Stimulated activated CD8-positive, alpha-beta memory T cell treated with anti-CD3 and anti-CD28 coated beads, Interleukin-15, amount 100 ng/mL, for 1 hour (primary cell): Measurements from ENCODE around the gene TMEM237.
"Not testable (repeated sequence)": the region's sequence is repeated elsewhere in the genome, so short reads cannot be mapped to it uniquely, and the experiment has no call there.

Experiments used
- DNase-seq: peaks from one replicate; pipeline ENCODE4 v3.0.0-alpha.2; 2020; ENCODE audit warnings: low read depth

The TMEM237 gene, protein sequence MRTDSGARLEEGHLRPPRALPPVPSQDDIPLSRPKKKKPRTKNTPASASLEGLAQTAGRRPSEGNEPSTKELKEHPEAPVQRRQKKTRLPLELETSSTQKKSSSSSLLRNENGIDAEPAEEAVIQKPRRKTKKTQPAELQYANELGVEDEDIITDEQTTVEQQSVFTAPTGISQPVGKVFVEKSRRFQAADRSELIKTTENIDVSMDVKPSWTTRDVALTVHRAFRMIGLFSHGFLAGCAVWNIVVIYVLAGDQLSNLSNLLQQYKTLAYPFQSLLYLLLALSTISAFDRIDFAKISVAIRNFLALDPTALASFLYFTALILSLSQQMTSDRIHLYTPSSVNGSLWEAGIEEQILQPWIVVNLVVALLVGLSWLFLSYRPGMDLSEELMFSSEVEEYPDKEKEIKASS

DNA sequence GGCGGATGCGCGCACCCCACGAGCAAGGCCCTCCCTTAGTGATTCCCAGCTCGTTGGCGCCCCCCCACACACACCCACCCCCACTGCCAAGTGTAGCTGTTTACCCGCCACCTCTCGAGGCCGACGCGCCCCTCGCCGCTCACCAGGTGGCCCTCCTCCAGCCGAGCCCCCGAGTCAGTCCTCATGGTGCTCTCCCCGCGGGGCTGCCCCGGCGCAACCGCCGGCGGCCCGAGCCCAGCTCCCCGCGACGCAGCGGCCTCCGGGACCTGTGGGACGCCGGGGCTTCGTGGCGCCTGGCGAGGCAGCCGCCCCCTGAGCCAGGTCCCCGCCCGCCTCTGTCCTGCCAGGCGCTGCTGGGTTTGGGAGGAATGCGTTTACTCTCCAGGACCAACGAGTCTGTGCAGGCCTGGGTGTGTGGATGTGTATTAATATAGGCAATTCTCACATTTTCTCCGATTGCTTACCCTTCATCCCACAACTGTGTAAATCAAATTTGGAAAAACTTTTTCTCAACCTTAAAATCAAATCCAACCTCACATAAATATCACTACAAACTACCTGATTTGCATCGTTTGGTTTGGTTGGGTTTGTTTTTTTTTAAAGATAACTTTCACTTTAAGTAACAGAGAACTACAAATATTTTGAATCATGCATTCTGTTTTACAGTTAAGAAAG, at the start of gene TMEM237:
TMEM237 (minus strand) TSS at position 288 of the 675 bp plus-strand sequence; CDS start at position 185, 103 bp downstream.
- peak; percentile 16 for DNase-seq

DNA sequence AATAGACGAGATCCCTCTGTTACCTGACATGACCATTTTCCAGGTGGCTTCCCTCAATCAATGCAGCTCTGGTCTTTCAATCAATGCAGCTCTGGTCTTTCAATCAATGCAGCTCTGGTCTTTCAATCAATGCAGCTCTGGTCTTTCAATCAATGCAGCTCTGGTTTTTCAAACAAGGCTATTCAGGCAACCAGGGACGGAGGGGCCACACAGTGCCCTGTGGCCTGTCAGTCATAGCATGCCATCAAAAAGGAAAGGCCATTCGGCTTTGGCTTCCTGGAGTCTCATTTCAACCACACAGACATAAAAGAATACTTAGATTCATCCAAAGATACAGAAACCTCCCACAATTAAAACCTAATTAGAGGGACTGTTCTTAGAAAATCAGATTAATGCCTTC, 41.9 kb upstream of the TMEM237 start:
- no peak for DNase-seq

DNA sequence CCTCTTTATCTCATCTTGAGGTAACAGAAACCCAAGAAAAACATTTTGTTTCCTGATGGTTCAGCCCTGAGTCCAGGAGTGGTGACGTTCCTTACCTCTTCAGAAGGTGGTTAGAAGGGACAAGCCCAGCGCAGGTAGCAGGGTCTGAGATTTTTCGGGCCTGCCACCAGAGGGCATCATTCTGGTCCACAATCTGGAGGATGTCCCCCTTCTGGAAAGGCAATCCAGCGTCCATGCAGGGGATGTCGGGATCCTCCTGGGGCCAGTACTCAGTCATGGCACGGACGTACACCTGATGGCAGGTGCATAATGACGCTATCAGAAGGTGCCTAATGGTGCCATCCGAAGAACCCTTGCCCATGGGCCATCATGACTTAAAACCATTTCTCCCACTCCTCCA, 37.4 kb upstream of the TMEM237 start:
- no peak for DNase-seq

DNA sequence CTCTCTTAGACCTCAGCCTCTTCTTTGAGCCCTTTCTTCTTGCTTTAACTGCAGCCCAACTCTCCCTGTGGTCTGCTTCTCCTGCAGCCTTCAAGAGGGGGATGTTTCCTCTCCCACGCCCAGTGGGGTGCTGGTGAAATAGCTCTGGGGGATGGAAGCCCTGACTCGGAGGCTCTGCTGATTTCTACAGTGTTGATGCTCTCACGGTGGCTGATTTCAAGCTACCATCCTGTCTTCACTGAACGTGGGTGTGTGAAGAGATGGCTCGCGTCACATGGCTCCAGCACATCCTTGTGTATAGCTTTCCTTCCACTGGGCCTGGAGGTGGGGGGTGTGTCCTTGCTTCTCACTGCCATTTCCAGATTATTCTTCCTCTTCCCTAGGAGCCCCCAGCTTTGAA, 35.1 kb upstream of the TMEM237 start:
- DNase-seq = no peak

GRCh38 chr2:201675454-201675853, 32.2 kb upstream of the TMEM237 start:
- DNase-seq = no peak

DNA sequence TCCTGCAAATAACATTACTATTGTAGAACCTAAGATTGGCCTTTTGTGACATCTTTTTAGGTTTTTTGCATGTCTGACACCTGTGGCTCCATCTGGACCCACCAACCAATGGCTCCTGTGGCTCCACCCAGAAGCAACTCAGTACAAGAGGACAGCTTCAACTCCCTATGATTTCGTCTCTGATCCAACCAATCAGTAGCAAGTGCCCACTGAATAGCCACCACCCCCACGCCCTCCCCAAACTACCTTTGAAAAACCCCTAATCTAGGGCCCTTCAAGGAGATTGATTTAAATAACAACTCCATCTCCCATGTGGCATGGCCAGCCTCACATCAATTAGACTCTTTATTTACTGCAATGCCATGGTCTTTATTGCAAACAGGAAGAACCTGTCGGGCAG, 31.5 kb upstream of the TMEM237 start:
- no peak for DNase-seq

DNA sequence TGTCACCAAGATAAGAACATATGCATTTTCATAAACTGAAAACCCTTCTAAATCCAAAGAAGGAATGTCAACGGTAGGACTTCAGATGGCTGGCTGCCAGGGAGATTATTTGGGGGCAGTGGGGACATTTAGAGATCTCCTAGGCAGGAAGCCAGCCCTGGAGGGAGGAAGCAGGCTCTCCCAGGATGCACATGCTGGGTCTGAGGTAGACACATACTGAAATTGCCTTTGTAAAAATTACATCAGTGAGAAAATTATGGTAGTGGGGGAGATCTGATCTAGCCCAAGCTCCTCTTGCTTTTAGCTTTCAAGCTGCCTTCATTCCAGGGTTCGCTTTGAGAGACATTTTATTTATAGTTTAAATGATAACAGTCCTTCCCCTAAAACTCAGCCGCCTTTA, 31.0 kb upstream of the TMEM237 start:
- DNase-seq = no peak

DNA sequence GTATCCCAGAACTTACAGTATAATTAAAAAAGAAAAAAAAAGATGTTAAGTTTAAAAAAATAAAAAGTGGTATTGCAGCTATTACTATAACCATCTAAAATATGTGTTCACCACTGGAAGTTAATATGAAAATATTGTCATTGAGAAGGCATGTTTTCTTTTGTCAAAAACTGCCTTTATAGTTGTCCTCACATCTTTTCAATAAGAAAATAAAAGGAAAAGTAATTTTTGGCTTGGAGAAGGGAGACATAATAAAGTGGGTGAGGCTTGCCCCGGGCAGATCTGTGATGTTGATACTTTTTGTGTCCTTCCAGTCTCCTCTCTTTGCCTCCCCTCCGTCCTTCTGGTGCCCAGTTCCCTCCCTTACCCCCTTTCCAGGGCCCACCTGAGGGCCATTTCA, 30.2 kb upstream of the TMEM237 start:
- no peak for DNase-seq

DNA sequence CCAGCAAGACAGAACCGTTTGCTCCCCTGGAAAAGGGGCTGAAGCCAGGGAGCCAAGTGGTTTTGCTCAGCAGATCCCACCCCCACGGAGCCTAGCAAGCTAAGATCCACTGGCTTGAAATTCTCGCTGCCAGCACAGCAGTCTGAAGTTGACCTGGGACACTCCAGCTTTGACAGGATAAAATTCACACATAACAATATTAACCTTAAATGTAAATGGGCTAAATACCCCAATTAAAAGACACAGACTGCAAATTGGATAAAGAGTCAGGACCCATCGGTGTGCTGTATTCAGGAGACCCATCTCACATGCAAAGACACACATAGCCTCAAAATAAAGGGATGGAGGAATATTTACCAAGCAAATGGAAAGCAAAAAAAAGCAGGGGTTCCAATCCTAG, 27.9 kb upstream of the TMEM237 start:
- DNase-seq = not testable (repeated sequence)

DNA sequence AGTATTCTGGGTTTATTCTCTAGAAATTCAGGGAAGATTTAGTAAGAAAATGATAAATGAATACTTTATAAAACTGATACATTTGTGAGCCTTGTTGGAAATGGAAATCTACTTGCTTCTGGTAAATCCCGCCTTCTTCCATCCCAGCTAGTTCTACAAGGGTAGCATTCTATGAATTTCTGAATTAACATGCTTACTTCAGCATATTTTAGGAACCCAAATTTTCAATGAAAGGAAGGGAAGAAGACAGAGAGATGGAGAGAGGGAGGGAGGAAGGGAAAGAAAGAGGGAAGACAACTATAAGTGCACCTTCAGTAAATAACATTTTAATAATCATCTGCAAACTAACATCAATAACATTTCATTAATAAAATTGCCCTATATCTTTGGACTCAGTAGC, 26.6 kb upstream of the TMEM237 start:
- DNase-seq = no peak

GRCh38 chr2:201668402-201668910, 25.2 kb upstream of the TMEM237 start:
- DNase-seq = no peak

DNA sequence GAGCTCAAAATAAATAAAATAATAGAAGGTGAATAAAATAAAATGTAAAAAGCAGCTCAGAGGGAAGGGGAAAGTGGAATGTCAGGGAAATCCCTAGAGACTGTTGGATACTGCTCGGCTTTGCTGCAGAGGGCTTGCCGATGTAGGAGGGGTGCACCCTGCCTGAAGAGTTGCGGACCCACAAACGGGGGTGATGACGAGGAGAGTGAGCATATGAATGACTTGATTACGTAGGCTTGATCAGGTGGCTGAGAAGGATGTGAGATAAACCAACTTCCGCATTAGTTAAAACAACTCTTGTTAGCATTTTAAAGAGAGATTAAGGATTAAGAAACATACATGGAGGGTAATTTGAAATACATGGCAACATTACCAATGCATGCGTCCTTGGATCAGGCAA, 21.0 kb upstream of the TMEM237 start:
- no peak for DNase-seq

DNA sequence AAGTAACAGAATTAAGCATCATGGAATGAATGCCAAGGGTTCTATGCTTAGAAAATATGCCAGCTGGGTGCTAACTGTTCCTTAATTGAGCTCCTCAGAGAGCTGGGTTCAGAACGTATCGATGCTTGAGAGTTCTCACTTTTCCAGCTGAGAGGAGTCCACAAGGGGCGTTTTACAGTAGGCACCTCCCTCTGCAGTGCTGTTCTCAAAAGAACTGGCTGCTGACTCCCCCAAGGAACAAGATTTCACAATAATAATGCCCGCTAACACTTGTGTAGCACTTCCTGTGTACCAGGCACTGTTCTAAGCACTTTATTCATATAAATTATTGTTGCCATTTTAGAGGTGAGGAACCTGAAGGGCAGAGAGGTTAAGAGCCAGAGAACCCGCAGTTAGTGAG, 18.1 kb upstream of the TMEM237 start:
- DNase-seq = no peak

GRCh38 chr2:201660293-201660895, 17.1 kb upstream of the TMEM237 start:
- no peak for DNase-seq

DNA sequence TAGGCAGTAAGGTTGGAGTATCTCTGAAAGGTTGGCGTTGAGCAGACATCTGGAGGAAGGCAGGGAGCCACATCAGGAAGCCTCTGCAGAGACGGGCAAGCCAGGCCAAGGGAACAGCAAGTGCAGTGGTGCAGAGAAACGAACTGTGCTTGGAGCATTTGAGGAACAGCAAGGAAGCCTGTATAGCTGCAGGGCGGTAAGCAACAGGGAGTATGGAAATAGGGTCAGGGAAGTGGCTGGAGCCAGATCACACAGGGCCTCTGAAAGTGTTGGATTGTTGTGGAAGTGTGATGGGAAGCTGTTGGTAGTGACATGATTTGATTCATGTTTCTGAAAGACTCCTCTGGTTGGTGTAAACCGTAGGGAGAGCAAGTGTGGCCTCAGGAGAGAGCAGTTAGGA, 13.4 kb upstream of the TMEM237 start:
- no peak for DNase-seq

- DNase-seq = no peak
Measured at GRCh38 chr2:201656102-201656501, 12.8 kb upstream of the TMEM237 start.

DNA sequence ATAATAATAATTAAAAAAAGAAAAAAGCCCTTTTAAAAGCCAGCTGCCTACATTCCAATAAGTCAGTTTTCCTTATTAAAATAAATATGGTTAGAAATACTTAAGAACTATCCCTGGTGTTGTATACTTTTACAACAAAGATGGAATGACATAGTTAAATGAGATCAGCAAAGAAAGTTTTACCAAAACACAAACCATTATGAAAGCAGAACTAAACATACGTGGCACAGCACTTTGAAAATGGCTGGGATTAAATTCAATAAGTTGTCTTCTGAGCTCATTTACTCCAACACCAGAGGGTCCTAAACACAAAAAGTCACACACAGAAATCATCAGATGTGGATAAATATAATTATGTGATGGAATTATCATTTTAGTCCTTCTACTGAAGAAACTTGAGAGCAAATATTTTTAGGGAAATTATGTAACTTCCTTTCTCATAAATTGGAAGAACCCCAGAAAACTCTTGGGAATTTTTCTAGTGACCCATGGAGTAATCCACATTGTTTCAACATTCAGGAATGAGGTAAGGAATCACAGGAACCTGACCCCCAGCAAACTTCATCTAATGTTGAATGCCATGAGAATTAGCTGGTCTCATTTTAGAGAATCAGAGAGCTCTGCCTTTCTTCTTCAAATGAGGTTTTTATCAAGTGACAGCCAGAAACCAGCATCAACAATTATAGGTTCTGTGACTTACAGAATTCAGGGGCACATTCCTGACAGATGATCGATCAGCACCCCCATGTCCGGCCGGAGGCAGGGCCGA, 11.5 kb upstream of the TMEM237 start:
- DNase-seq = no peak

- no peak for DNase-seq
Measured at GRCh38 chr2:201653221-201653620, 9.9 kb upstream of the TMEM237 start.

DNA sequence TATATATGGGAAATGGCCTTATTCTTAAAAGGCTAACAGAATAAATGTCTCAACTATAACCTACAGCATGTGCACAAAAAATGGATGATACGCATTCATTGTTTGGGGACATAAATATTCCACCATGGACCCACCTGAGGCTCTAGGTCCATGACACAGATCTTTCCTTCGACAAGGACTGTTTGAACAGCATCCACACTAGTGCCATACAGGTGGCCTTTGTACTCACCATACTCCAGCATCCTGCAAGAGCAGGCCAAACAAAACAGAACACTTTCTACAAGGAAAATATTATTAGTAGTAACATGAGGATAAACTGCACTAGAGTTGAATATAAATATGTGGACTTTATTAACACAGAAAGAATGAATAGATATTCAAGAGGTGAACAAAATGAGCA, 6.1 kb upstream of the TMEM237 start:
- no peak for DNase-seq

GRCh38 chr2:201647431-201647830, 4.1 kb upstream of the TMEM237 start:
- no peak for DNase-seq

DNA sequence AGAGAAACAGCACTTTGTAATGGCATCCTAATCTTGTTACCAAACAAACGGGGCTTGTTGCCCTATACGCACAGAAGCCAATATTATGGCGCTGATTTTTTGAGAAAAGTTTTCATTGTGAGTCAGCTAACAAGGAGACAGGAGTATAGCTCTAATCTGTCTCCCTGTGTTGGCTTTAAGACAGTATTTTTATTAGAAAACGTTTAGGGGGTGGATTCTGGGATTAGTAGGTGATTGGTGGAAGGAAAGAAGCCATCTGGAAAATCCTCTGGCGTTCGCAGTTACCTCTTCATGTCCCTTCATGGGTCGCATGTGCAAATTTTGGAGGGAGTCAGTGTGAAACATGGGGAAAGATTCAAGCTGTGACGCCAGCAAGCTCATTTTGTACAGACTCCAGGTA, 698 bp upstream of the TMEM237 start:
- no peak for DNase-seq

DNA sequence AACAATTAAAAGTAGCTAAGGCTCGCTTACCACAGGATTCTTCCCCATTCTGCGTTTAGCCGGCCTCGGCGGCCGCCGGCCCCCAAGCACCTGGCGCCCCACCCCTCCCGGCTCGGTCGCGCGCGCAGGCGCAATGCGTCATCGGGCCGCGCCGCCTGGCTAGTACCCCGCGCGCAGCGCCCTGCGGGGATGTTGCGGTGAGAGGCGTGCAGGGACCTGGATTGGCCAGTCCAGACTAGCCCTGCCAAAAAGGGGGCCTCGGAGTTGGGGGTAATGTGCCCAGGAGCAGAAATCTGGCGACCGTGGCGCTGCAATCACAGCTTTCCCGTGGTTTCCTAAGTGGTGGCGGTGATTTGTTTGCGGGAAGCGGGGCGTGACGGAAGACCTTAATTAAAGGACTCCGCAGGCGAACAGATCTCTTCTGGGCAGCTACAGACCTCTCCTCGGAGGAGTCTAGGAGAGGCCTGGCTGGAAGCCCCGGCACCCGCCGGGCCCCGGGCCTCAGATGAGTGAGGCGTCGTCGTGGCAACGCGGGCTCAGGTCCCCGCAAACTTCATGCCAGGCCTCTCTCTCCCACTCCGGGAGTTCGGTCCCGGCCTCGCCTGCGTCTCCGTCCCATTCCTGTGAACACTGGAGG, 606 bp downstream of the TMEM237 start:
- DNase-seq = peak; percentile 69
